Aorta (tissue), 5 donors: ENCODE results near the gene AWAT1. TPM values are rescaled to one million over a fixed set of nuclear protein-coding genes. Genes with fewer than 3 reads are reported as not detected.
A peak's percentile ranks its signal among the peaks of the same experiment; 100 is the strongest.
"Not testable (repeated sequence)": the region's sequence is repeated elsewhere in the genome, so short reads cannot be mapped to it uniquely, and the experiment has no call there.

Source experiments
- ATAC-seq: fragments of 200-7000 bp; cut with Tn5 transposase; one replicate; pipeline ENCODE4 v1.9.1; 2022; ENCODE audit warnings: moderate library complexity; ENCODE audit not compliant: low FRiP score
- DNase-seq, 2 donors: peaks; one replicate each; pipeline ENCODE4 v3.0.0-alpha.2; 2020
- H3K27ac ChIP-seq, 2 donors: one replicate each; pipeline ENCODE4 v1.5.1; 2013; ENCODE audit warnings: low read length in 2 of 2, mild to moderate bottlenecking in 2 of 2, moderate library complexity in 2 of 2, control low read depth in 1 of 2, inconsistent platforms in 1 of 2, low read depth in 1 of 2
- H3K27me3 ChIP-seq, 2 donors: one replicate each; pipeline ENCODE4 v1.6.1; 2013; ENCODE audit warnings: control low read depth in 1 of 2, low read length in 1 of 2, mild to moderate bottlenecking in 1 of 2, moderate library complexity in 1 of 2; ENCODE audit not compliant: insufficient read depth in 2 of 2, control insufficient read depth in 1 of 2
- H3K36me3 ChIP-seq, 2 donors: one replicate each; pipeline ENCODE4 v1.6.1; 2013; ENCODE audit warnings: control low read depth in 1 of 2, low read length in 1 of 2, mild to moderate bottlenecking in 1 of 2; ENCODE audit not compliant: insufficient read depth in 2 of 2, control insufficient read depth in 1 of 2
- H3K4me1 ChIP-seq, 2 donors: one replicate each; pipeline ENCODE4 v1.6.1; 2013; ENCODE audit warnings: low read length in 2 of 2, control low read depth in 1 of 2, mild to moderate bottlenecking in 1 of 2, moderate library complexity in 1 of 2; ENCODE audit not compliant: insufficient read depth in 2 of 2, control insufficient read depth in 1 of 2
- H3K4me3 ChIP-seq, 2 donors: one replicate each; pipeline ENCODE4 v1.5.1; 2013; ENCODE audit warnings: low read length in 2 of 2, control low read depth in 1 of 2, mild to moderate bottlenecking in 1 of 2
- H3K9me3 ChIP-seq: one replicate; pipeline ENCODE4 v1.6.1; 2013; ENCODE audit warnings: mild to moderate bottlenecking, low read length; ENCODE audit not compliant: control insufficient read depth
- WGBS, 2 donors: extraction: QIAGEN DNeasy Blood & Tissue Kit; methylation state at CpG; one replicate each; pipeline ENCODE4 v1.1.7; 2013; 5-methylcytosine and 5-hydroxymethylcytosine counted together
- intact Hi-C, 2 donors: fragments of 100-400 bp; cut with DNase I; formaldehyde crosslinking; loops; one replicate each; pipeline versions ENCODE4 v1.14.2 to v1.15.0; 2022
- polyA plus RNA-seq, 2 donors: library from polyadenylated mRNA; stranded (reverse); fragments of 200-250 nt; gene quantifications; one replicate each; pipeline ENCODE4 v1.2.3, GENCODE V29; 2013
- total RNA-seq, 2 donors: library from RNA; stranded (reverse); fragmentation: NEBNext Ultra II Directional; extraction: Animal tissue kit (Norgen Biotek cat#: 25700); gene quantifications; one replicate each; pipeline ENCODE4 v1.2.1, GENCODE V29; 2021
- donor health status: healthy with polysubstance abuse.
- donor health status: Bipolar disorder and iron deficiency.
- donor health status: DM: no; HTN: no; CAD: no.
- donor health status: DM: no; HTN: no; CAD: no.
- donor health status: DM: yes; HTN: yes; CAD: no.

The AWAT1 gene
- total and polyA plus RNA-seq, 4 donors: not detected

DNA sequence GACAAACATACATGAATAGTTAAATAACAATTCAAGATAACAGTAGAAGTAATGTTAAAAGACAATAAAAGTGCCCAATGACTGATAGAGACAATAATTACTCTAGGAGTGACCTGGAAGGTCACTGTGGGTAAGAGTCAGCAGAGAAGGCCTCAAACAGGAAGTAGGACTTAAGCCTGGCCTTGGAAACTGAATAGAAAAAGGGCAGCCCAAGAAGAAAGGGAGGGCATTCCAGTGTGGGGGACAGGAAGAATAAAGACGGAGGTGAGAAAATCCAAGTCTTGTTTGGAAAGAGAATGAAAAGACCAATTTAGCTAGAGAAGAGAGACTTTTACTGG lies 19.6 kb downstream of the AWAT1 start:
- H3K36me3 ChIP-seq: no peaks in the 10 kb centered on the region
- H3K27ac ChIP-seq: no peak overlapping the region
- 75 to 89% methylated on average over 1 of the region's 1 CpG for WGBS, 2 donors
- H3K4me3 ChIP-seq: no peak overlapping the region
- ATAC-seq: no peak
- no peaks in the 10 kb centered on the region for H3K4me1 ChIP-seq
- intact Hi-C loops: no loop called here
- no peaks in the 10 kb centered on the region for H3K27me3 ChIP-seq
- H3K9me3 ChIP-seq: no peaks in the 10 kb centered on the region
- DNase-seq: no peak

DNA sequence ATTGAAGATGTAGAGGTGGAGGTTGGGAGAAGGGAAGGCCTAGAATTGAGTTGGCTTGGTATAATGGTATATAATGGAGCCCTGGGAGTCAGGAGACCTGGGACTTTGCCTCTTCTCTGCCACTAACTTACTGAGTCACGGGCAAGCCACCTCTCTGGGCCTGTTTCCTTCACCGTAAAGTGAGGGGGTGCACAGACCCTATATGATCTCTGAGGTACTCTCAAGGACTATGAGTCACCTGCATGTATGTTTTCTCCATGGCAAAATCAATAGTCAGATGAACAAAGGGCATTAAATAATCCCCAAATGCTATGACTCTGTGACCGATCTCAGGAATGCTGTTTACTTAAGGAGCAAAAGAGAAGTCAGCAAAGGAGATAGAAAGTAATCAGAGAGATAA lies 20.5 kb downstream of the AWAT1 start:
- Histone ChIP-seq H3K9me3 (no peaks in the 10 kb centered on the region), H3K4me1 (no peaks in the 10 kb centered on the region), H3K4me3 (no peak overlapping the region), H3K27ac (no peak overlapping the region), H3K27me3 (no peaks in the 10 kb centered on the region), H3K36me3 (no peaks in the 10 kb centered on the region)
- DNase-seq: no peak
- ATAC-seq: no peak
- 76 to 97% methylated on average over 3 of the region's 3 CpGs for WGBS, 2 donors
- intact Hi-C loops: no loop called here

DNA sequence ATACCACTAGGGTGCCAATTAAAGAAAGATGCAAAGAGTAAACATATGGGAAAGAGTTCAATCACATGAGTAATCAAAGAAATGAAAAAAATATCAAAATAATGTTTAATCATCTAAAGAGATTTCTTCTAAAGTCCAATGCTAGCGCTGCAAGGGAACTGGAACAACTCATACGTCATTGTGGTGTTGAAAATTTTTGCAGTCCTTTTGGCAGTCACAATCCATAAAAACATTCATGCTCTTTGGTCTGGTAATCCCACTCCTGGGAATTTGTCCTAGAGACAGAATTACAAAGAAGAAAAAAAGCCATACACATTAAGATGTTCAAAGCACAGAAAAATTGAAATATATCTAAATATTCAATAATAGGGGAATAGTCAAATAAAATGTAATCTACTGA lies 21.0 kb downstream of the AWAT1 start:
- WGBS, 2 donors: 34 to 35% methylated on average over 2 of the region's 2 CpGs
- ATAC-seq (no peak), DNase-seq (no peak)
- Histone ChIP-seq H3K36me3 (no peaks in the 10 kb centered on the region), H3K4me3 (no peak overlapping the region), H3K27ac (no peak overlapping the region), H3K4me1 (no peaks in the 10 kb centered on the region), H3K9me3 (no peaks in the 10 kb centered on the region), H3K27me3 (no peaks in the 10 kb centered on the region)
- intact Hi-C loops: no loop called here

DNA sequence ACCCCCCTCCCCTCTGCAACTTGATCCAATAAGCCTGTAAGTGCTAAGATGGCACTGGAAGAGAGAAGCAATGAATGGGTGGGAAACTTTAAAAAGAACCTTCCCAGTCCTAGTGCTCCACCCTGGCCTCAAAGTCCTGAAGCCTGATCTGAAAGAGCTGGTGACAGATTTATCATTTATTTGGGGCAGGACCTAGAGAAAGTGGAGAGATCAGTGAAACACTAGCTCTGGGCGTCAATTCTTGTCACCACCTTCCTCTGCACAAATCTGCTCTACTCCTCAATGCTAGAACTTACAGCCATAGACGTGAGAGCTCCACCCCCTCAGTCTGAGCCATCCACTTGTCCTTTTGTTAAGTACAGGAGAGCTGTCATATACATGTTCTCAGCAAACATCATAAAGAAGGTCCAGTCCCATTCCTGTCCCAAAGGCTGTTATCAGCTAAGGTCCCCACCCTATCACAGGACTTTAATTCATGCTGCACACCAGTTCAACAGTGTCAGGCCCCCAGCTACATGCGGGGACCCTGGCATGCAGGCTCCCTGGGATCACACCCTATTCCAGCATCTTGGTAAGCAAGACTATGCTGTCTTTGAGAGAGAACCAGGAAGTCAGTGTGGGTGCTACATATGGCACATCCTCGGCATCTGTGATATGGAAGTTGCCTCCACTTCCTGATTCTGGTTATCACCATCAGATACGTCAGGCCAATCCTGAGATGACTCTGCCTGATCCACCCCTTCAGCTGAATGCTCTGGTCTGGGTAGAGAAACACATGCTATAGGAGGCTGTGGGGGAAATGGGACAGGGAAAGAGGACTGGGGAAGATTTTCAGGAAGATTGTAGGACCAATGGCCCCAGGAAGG lies 23.2 kb downstream of the AWAT1 start:
- 65 to 89% methylated on average over 5 of the region's 5 CpGs for WGBS, 2 donors
- no peaks in the 10 kb centered on the region for H3K27me3 ChIP-seq
- H3K4me1 ChIP-seq: no peaks in the 10 kb centered on the region
- no peak overlapping the region for H3K4me3 ChIP-seq
- no peak for DNase-seq
- H3K9me3 ChIP-seq: no peaks in the 10 kb centered on the region
- no peak overlapping the region for H3K27ac ChIP-seq
- intact Hi-C loops: no loop called here
- H3K36me3 ChIP-seq: no peaks in the 10 kb centered on the region
- no peak for ATAC-seq

- no peak for ATAC-seq
- DNase-seq: no peak
- H3K27me3 ChIP-seq: no peaks in the 10 kb centered on the region
- no peaks in the 10 kb centered on the region for H3K9me3 ChIP-seq
- no peak within 1 kb of the TSS for H3K27ac ChIP-seq
- H3K4me3 ChIP-seq: no peak within 1 kb of the TSS
- intact Hi-C loops: loop anchor here in 1 of 2 donors (5.0 kb wide), 1 partner anchor 53 kb away; no protein-coding TSS in a partner anchor
- H3K4me1 ChIP-seq: no peaks in the 10 kb centered on the region
- WGBS, 2 donors: 57 to 86% methylated on average over 4 of the region's 4 CpGs
- no peaks in the 10 kb centered on the region for H3K36me3 ChIP-seq
Observed at GRCh38 chrX:70260104-70260503, 25.6 kb downstream of the AWAT1 start, which contains the start of gene P2RY4. Gene P2RY4 (minus strand): TSS chrX:70260204. CDS start chrX:70259624, 580 bp downstream.

DNA sequence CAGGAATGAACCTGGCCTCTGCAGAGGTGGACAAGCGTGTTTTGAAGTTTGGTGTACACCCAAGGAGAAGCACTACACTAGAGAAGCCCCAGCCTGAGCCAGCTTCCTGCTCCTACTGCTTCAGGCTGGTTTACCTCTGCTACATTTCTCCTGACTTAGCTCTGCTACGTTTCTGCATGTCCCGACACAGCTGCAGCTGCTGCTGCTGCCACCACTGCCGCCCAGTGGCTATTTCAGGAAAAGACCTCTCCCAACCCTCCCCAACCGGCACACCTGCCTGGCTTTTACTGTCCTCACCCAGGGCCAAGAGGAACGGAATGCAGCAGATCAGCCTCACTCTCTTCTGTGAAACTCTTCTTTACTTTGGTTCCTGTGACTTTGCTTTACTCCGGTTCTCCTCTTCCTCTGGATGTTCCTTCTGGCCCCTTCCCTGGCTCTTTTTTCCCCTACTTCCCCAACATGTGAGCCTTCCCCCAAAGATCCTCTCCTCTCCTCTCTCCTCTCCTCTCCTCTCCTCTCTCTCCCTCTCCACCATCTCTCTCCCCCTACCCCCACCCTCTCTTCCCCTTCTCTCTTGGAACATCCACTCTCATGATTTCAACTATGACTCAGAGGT lies 28.6 kb downstream of the AWAT1 start:
- Histone ChIP-seq H3K36me3 (no peaks in the 10 kb centered on the region), H3K27me3 (no peaks in the 10 kb centered on the region), H3K4me1 (no peaks in the 10 kb centered on the region), H3K27ac (no peak overlapping the region), H3K9me3 (no peaks in the 10 kb centered on the region), H3K4me3 (no peak overlapping the region)
- DNase-seq (peak in 1 of 2 donors; percentile 74), ATAC-seq (peak; percentile 52)
- WGBS, 2 donors: 7 to 15% methylated on average over 7 of the region's 7 CpGs
- intact Hi-C loops: loop anchor here in 1 of 2 donors (5.0 kb wide), 1 partner anchor 56 kb away; no protein-coding TSS in a partner anchor

GRCh38 chrX:70264784-70265183 lies 30.3 kb downstream of the AWAT1 start:
- no peak for DNase-seq
- H3K36me3 ChIP-seq: no peaks in the 10 kb centered on the region
- H3K4me1 ChIP-seq: no peaks in the 10 kb centered on the region
- H3K27ac ChIP-seq: no peak overlapping the region
- H3K4me3 ChIP-seq: no peak overlapping the region
- 30 to 40% methylated on average over 3 of the region's 3 CpGs for WGBS, 2 donors
- H3K9me3 ChIP-seq: no peaks in the 10 kb centered on the region
- ATAC-seq: no peak
- intact Hi-C loops: loop anchor here in 1 of 2 donors (5.0 kb wide), 1 partner anchor 57 kb away; no protein-coding TSS in a partner anchor
- H3K27me3 ChIP-seq: no peaks in the 10 kb centered on the region

GRCh38 chrX:70268034-70268433 lies 33.6 kb downstream of the AWAT1 start, which contains the start of gene ARR3:
Gene ARR3 (plus strand): TSS chrX:70268334. CDS start chrX:70269386, 1,052 bp downstream.
- DNase-seq (no peak), ATAC-seq (no peak)
- H3K36me3 ChIP-seq: no peaks in the 10 kb centered on the region
- intact Hi-C loops: no loop called here
- H3K4me3 ChIP-seq: no peak within 1 kb of the TSS
- H3K27me3 ChIP-seq: no peaks in the 10 kb centered on the region
- H3K4me1 ChIP-seq: no peaks in the 10 kb centered on the region
- H3K27ac ChIP-seq: no peak within 1 kb of the TSS
- no peaks in the 10 kb centered on the region for H3K9me3 ChIP-seq

- H3K9me3 ChIP-seq, H3K27me3 ChIP-seq, H3K4me1 ChIP-seq, H3K4me3 ChIP-seq, ATAC-seq, H3K36me3 ChIP-seq, H3K27ac ChIP-seq, intact Hi-C loops, DNase-seq: not testable (repeated sequence)
- 78 to 83% methylated on average over 7 of the region's 7 CpGs for WGBS, 2 donors
Observed at GRCh38 chrX:70274029-70274428, 39.6 kb downstream of the AWAT1 start.
